ENCODE data around the gene AKTIP.
"Not testable (repeated sequence)": the region's sequence is repeated elsewhere in the genome, so short reads cannot be mapped to it uniquely, and the experiment has no call there.

Gene AKTIP

GRCh38 chr16:53502331-53503269, at the start of gene AKTIP:
Gene AKTIP (minus strand): TSS chr16:53503209. CDS start chr16:53500259, 2,950 bp downstream.
- DNase-seq, result peak; percentile 39

GRCh38 chr16:53549970-53550690, 47.1 kb upstream of the AKTIP start:
- DNase-seq, result peak; percentile 49

GRCh38 chr16:53546988-53547391, 44.0 kb upstream of the AKTIP start:
- DNase-seq, result no peak

DNA sequence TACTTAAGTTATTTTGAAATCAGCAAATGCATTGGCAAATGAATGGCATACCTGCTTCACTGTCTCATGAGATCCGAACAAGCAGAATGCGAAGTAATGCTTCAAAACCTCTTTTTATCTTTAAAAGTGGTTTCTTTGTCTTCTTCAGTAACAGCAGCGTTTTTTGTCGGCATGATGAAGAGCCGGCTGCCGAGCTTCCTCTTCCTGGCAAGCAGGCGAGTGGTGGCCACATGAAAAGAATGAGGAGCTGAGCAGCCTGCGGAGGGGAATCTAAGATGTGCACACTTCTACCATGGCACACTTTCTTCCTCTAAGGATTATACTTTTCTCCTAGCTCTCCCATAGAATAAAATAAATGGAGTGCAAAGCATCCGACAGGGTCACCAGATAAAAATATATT, 42.4 kb upstream of the AKTIP start:
- DNase-seq, result peak; percentile 1

- DNase-seq, result no peak
Measured at GRCh38 chr16:53542283-53542682, 39.3 kb upstream of the AKTIP start.

DNA sequence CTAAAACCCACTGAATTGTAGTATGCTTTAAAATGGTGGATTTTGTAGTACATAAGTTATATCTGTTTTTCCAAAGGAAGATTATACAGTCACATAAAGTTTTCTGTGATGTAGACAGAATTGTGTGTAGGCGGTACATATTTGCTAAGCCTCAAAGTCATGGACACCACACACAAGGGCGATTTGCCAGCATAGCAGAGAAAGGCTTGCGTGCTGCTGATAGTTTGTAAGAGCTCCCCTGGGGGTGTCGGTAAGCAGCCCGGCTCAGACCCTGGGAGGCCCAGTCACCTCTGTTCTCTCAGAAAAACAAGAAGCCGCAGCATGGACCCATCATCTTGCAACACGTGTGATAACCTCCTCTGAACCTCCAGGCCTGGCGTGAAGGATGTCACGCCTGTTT, 38.3 kb upstream of the AKTIP start:
- DNase-seq, result no peak

- not testable (repeated sequence) for DNase-seq
Measured at GRCh38 chr16:53539759-53540718, 37.0 kb upstream of the AKTIP start.

GRCh38 chr16:53539346-53539745, 36.3 kb upstream of the AKTIP start:
- not testable (repeated sequence) for DNase-seq

DNA sequence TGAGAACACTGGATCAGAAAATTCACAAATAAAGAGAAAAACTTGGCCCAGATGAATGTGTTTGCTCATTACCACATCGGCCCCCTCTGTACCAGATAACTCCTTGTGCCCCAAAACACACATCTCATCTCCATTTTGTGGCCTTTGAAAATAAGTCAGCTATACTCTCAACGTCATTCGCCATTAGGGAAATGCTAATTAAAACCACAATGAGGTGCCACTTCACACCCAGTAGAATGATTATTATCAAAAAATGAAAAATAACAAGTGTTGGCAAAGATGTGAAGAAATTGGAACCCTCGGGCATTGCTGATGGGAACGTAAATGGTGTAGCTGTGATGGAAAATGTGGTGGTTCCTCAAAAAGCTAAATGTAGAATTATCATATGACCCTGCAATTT, 34.6 kb upstream of the AKTIP start:
- DNase-seq, result no peak

DNA sequence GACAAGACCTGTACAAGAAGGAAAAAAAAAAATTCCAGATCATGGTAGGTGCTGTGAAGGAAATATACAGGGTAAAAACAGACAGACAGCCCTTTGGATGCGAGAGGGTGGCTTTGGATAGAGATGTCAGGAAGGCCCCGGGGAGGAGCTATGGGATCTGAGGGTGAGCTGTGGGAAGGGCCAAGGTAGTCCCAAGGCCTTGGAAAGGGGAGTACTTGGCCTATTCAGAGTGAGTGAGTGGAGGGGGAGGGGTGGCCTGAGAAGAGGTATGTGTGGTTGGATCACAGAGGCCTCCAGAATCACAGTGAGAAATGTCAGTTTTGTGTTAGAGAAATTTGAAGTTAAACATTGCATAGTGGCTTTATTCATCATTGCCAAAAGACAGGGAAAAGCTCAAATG, 31.2 kb upstream of the AKTIP start:
- no peak for DNase-seq

DNA sequence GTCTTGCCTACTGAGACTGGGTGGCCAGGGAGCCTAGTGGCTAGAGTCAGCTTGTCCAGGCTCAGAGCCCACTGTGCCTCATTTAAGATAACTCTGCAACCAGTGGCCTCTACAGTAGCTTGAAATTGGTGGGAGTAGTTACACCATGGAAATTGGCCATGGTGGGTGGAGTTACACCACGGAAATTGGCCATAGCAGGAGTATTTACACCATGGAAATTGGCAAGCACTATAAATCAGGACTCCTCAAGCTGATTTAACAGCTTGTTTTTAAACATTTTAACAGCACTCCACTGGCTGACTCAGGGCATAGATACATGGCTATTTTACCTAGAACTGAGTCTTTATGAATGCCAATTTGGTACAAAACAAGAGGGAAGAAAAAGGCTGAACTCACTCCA, 27.7 kb upstream of the AKTIP start:
- no peak for DNase-seq

- no peak for DNase-seq
Measured at GRCh38 chr16:53530046-53530445, 27.0 kb upstream of the AKTIP start.

DNA sequence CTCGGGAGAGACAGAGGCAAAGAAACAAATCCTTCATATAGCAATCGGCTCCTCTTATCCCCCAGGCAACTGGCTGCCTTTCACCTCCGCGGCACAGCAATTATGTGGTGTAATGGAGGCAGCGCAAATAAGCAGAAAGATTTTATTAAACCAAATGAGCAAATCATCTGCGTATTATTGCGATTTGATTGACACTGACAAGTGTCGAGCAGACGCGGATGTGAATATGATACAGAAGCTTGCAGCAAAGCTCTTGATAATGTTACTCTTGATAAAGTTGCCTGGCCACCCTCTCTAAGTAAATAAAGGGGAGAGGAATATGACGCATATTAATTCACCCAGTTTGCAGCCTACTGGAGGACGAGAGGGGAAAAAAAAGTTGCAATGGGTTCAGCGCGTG, 26.5 kb upstream of the AKTIP start:
- no peak for DNase-seq

DNA sequence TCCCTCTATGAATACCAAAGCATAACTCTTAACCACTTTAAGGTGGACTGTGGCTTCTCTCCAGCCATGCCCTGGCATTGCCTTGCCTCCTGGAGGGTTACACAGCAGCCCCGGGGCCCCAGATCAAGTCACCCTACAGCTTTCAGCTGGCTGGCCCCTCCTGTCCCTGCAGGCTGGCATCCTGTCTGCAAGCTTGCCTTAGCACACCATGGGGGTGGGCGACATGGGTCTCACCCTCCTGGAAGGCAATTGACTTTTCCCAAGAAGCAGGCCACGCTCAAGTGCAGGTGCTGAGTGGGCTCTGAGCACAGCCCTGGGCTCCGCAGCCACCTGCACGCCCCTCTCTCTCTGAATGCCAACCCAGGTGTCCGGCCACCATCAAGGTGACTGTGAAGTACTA, 25.8 kb upstream of the AKTIP start:
- DNase-seq, result no peak

DNA sequence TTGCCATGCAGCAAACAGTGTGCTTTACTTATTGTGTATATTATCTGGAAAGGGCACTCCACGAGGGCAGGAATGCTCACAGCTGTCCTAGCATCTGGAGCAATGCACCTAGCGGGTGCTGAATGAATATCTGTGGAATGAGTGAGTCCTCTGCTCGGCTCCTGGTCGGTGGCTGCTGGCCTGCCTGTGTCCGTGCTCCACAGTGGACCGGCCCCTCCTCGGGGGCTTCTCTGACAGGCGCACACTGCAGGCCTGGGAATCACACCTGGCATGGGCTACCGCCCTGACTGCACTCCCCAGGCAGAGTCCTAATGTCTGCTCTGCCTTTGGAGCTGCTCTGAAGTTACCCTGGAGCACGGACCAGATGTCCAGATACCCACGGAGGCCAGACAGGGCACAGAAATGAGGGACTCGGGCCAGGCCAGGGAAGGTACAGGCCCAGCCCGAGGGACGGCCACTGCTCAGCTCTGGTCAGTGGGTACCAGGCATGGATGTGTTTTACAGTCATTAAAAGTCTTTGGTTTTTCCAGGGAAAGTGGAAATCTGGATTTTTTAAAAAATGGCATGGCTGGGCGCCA, 21.1 kb upstream of the AKTIP start:
- DNase-seq, result no peak

DNA sequence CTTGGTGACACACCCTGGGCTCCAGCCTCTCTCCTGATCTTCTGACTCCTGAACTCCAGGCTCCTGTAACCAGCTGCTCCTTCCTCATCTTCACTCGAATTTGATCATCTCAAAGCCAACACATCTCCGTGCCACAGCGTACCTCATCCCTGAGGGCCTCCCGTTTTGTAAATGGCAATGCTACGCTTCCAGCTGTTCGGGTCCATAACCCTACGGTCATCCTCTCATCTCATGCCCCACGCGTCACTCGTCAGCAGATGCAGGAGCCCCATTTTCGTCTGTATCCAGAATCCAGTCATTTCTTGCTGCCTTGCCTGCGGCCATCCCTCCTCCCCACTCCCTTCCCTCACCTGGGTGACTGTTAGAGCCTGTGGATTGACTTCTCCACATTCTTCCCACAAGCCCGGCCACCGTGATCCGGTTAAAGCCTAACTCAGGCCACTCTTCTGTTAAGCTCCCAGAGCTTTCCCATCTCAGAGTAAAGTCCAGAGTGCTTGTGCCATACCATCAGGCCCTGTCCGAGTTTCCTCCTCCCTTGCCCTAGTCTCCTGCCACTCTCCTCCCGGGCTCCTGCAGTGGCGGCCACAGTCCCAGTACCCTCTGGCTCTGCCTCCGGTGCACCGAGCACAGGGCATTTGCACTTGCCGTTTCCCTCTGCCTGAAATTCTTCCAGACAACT, 20.3 kb upstream of the AKTIP start:
- DNase-seq, result no peak

- DNase-seq, result no peak
Measured at GRCh38 chr16:53519417-53520091, 16.5 kb upstream of the AKTIP start.

DNA sequence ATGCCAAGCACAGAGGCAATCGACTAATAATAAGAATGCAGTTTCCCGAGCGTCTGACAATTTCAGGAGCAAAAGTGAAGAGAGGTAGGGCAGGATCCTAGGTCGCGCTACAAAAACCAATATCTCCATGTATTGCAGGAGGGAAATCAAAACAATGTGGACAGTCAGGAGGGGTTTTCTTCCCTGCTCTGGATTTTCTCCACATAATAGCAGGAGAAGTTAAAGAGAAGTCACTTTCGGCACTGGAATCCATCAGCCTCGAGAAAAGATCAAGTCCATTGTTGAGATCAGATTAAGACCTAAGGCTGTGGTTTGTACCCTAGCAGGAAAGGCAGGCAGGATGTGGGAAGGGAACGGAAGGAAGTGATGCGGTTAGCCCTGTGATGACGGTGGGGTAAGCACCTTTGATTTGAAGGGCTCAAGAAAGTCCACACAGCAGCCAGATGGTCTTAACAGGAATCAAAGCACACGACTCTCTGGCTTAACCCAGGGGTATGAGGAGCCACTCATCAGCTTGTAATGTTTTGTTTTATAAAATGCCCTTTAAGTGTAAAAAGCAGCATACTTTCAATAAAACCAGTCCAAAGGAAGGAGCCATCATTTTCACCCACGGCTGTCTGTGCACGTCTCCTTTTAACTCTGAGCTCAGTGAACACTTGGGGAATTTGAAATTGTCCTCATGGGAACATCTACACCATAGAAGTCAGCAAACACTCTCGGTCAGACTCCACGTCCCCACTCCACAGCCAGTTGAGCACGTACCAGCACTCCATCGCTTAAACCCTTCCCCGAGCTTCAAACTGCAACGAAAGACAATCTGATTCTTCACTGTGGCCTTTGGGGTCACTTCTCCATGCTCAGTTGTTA, 15.8 kb upstream of the AKTIP start:
- peak; percentile 63 for DNase-seq

- no peak for DNase-seq
Measured at GRCh38 chr16:53517851-53518250, 14.8 kb upstream of the AKTIP start.

DNA sequence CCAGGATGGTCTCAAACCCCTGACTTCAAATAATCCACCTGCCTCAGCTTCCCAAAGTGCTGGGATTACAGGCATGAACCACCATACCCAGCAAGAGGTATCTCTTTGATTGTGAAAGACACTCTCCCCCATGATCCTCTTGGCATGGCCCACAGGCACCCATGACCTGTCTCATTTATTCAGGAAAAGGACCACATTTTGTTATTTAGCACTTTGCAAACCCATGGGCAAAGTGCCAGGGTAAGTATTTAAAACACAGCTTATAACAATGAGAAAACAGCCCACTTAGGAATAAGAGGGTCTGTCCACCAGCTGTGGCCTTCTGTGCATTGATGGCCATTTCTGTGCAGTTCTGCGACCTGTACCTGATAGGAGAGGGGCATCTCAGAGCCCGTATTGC, 12.8 kb upstream of the AKTIP start:
- DNase-seq, result no peak

All from stimulated activated naive CD4-positive, alpha-beta T cell treated with Interleukin-2 at 50 U/mL for 16 hours (primary cell).